HG02610 (cell line): ENCODE results near the gene NCKAP1.
"Not testable (repeated sequence)": the region's sequence is repeated elsewhere in the genome, so short reads cannot be mapped to it uniquely, and the experiment has no call there.

Source experiments
- ATAC-seq: cut with Tn5 transposase; IDR thresholded peaks from one replicate; pipeline ENCODE4 v1.9.1; 2021; ENCODE audit warnings: mild to moderate bottlenecking, moderate library complexity; ENCODE audit not compliant: unreplicated experiment

NCKAP1 gene

DNA sequence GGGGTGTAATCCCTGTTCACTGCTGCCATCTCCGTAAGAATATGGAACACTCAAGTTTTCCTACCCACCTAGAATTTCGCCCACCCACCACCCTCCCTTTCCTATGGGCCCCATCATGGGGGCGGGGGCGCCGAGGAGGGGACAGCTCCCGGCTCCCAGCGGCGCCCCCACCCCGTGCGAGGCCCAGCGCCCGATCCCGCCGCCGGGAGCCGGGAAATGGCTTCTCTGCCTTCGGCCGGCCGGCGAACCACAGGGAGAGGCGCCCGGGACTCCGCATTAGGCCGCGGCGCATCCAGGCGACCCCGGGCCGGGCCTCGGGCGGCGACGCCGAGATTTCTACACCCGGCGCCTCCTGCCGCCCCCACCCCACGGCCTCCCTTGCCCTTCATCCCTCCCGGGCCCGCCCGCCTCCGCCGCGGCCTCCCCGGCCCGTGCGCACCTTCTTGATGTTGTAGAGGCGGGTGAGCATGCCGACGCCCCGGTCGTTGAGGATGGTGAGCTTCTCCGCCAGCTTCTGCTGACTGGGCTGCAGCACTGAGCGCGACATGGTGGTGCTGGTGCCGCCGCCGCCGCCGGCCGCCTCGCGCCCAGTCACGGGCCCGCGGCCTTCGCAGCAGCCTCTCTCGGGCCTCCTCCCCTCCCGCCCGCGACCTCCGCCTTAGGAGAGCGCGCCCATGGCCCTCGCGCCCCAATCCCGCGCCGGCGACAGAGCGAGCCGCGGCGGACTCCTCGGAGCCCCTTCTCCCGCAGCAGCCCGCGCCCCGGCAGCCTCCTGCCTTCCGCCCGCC is 510 bp downstream of the NCKAP1 start:
- ATAC-seq = peak; percentile 43

DNA sequence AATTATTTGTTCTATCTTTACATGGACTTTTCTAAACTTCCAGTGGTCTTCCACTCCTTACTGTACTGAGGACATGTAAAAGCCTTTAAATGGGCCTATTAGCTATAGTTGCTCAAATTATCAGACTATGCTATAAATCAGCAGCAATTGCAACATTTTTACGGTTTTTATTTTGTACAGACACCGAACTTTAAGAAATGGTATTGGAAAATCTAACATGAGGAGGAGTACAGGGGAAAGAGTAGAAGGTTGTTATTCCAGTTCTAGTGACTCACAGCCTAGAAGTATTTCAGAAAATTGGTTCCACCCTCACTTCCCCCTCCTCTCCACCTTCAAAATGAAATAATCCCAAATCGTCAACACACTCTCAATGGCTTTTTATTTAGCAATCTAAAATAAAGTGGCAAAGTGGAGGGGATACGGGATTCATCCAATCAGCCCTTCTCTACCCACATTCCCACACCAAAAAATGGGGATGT is 1.1 kb downstream of the NCKAP1 start:
- no peak for ATAC-seq

DNA sequence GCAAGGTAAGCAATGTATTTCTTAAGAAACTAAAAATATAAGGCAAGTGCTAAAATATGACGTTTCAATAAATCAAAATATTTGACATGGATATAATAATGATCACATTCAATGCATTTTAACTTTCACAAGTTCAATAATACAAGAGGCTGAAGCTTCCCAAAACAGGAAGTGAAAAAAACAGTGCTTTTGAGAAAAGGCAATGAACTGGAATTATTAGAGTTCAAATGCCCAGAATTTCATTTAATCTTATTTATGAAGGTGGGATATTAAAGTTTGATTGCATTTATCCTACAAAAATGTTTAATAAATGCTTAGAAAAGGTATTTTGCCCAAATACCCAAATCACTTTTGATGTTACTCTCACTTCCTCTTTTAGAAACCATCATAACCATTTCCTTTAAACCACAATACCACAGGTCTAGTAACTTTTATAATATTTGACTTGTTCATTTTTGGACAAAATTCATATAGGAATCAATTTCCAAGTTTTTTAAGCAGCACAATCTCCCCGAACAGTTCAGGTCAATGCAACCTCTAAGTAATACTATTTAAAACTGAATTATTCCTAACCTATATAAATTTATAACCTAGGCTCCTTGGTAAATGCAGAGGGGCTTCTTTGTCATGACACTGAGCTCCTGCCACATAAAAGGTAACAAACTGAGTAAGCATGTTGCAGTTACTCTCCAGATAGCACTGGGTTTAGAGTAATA is 2.1 kb downstream of the NCKAP1 start:
- peak; percentile 53 for ATAC-seq

DNA sequence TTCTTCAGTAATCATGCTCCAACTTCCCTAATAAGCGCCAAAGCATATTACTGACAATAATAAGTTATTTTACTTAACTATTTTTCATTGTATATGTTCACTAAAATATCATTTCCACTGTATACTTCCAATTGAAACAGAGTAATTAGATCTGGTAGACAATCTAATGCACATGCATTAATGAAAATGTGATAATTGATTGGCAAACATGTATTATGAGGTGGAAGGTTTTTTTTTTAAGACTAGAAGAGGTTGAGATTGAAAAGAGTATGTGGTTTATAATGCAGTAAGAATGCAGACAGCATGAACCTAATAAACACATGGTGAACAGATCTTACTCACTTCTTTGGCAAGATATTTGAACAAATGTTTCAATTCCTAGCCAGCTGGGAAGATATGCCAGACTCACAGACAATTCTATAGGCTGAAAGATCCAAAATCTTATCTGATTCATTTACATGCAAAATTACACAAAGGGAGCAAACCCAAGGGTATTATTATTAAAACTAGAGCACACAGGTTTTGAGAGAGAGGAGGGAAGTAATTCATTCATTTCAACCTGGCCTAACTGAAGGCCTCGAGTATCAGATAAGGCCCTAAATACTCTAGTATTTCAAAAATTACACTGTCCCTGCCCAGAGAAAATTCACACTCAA is 2.8 kb downstream of the NCKAP1 start:
- ATAC-seq = no peak

DNA sequence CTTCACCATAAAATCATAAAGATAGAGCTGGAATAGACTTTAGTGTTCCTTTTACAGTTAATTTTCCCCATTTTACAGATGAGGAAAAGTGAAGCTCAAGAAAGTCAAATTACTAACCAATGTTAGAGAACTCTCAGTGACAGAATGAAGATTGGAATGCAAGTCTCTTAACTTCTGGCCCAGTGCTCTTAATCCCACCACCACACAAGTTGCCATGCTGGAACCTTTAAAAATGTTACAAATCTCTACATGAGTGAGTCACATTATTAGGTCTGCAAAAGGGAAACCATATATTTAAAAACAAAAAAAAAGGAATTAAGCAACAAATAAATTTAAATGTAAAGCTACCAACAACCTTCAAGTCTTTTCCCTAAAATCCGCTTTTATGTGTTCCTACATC is 3.5 kb downstream of the NCKAP1 start:
- ATAC-seq = no peak

DNA sequence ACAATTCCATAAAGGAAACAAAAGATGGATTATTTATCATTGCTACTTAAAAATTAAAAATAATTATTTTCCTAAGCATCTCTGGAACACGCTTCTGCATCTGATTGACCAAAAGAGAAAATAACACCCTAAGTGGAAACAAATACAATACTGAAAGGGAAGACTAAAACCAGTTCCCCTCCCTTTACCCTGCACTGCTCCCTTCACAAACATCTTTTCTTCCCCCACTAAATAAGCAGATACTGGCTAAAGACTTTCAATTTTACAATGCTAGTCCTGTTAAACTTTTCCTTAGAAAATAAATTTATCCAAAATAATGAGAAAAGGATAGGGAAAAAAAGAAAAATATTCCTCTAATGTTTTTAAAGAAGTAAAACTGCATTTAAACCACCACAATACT is 4.3 kb downstream of the NCKAP1 start:
- ATAC-seq = no peak

DNA sequence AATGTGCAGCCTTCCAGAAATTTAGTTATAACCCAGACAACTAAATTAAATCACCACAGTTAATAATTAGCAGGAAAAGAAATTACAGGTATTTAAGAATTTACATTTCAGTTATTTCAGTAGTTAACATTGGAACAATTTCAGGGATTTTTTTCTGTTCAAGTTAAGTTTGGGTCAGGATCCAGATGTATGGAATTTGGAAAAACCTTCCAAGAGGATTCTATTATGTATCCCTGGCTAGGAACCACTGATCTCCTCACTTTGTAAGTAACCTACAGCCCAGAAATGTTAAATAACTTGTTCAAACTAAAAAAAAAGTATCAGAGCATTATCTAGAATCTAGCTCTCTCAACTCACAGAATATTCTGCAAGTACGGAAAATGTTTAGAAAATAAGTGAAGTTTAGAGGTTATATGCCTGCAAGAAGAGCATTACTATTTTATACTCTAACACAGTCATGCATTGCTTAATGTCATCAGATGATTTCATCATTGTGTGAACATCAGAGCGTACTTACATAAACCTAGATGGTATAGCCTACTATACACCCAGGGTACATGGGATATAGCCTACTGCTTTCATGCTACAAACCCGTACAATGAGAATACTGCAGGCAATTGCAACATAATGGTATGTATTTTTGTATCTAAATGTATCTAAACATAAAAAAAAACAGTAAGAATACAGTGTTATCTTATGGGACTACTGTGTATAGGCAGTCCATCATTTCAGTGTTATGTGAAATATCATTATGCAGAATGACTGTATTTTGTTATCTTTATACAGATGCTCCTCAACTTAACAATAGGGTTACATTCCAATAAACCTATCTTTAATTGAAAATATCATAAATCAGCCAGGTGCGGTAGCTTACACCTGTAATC is 6.1 kb downstream of the NCKAP1 start:
- ATAC-seq = no peak

DNA sequence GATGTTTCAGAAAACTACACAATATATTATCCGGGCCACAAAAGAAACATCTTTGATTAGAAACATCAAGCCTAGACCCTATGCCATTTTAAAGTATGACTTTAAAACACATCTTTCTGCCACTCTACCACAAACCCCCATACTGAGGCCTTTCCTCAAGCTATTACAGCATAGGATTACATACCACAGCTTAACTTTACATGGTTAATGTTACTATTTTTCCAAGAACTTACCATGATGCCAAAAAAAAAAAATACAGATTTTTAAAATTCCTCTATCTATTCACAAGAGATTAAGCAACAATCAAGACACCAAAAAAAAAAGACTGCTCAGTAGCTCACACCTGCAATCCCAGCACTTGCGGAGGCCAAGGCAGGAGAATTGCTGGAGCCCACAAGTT is 9.0 kb downstream of the NCKAP1 start:
- ATAC-seq = no peak

DNA sequence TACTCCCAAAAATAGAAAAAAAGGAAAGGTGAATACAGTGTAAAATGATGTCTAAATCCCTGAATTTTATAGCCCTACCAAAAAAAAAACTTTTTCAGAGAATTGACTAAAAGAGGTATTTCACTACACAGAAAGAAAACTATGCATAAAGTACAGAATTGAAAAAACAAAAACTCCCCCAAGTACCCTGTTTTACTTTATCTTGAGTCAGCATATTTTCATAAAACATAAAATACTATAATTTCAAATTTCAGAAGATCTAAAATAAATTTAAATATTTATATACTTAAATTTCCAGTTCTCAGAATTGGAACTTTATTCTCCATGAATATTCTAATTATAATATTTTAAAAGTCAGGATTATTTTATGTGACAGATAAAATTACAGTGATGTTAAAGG is 10.1 kb downstream of the NCKAP1 start:
- no peak for ATAC-seq

DNA sequence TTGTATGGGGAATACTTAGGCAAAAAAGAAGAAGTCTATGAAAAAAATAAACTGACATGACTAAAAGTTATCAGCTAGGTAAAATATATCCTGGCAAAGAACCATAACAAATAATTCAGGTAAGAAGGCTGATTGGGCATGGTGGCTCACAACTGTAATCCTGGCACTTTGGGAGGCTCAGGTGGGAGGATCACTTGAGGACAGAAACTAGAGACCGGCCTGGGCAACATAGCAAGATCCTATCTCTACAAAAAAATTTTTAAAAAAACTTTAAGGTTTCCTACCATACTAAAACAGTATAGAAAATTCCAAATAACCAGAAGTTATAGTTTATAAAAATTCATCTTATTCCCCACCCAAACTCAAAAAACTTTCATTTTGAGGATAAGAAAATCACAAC is 10.8 kb downstream of the NCKAP1 start:
- ATAC-seq = no peak

DNA sequence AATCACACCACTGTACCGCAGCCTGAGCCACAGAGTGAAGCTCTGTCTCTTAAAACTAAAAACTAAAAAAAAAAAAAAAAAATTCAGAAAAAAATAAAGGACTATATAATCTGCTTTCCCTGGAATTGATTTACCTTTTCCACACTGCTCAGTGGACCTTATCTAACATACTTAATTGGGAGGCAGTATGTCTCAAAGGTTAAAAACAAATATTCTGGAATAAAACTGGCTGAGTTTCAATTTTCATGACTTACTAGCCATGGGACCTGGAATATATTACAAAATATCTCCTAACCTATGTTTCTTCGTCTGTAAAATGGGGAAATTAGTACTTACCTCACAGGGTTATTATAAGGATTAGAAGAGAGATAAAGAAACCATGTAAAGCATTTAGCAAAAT is 11.8 kb downstream of the NCKAP1 start:
- no peak for ATAC-seq

DNA sequence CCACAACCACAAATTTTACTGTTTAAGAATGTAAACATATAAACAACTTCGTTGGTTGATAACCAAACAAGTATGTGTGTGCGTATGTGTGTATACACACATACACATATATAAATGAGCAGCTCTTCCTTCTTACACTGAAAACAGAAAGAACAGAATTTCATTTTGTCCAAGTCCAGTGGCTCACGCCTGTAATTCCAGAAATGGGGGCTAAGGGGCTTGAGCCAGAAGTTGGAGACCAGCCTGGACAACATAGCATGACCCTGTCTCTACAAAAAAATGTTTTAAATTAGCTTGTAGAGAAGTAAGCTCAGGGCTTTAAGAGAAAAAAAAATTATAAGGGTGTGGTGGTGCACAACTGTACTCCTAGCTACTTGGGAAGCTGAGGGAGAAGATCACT is 12.3 kb downstream of the NCKAP1 start:
- ATAC-seq = no peak

DNA sequence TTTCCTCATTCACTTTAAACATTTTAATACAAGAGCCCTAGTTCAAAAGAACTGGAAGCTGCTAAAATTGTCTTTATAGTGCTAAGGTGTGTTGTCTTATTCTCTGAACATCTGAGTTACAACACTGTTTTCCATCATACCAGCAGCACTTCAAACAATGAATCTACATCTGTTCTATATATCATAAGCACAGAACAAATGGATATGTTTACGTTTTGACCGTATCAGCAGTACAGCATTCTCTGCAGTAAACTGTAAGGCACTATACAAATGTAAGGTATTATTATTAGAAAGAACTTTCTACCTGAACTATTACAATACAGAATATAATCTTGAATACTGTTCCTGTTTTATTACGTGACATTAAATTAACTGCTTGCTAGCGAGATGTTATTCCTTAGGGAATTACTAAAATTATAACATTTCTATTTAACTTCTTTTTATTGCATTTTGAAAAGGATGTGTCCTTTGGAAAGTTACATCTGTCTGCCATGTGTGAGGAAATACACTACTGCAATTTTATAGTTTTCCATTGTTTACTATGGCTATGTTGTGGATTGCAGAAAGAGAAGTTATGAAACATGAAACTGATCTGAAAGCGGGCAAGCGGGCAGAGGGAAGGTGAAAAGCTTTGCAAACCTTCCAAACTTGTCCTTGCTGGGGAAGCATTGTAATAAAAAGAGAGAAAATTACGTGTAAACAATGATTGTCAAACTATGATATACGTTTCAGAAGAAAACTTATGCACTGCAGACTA is 13.7 kb downstream of the NCKAP1 start:
- ATAC-seq = no peak

DNA sequence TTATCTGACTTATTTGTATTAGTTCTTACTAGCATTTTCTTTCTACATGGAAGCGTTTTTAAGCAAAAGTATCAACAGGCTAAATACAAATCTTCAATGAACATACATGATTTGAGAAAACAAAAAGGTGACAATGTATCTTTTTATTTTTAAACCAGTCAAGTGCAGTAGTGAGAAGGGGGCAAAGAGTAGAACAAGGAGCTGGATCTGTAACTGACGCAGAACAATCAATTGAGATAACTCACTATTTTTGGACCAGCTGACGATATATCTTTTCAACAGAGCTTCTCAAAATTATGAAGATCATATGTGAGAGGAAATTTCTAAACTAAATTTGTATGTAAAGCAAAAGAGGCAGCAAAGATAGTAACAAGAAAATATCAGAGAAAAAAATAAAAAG is 15.5 kb downstream of the NCKAP1 start:
- no peak for ATAC-seq

DNA sequence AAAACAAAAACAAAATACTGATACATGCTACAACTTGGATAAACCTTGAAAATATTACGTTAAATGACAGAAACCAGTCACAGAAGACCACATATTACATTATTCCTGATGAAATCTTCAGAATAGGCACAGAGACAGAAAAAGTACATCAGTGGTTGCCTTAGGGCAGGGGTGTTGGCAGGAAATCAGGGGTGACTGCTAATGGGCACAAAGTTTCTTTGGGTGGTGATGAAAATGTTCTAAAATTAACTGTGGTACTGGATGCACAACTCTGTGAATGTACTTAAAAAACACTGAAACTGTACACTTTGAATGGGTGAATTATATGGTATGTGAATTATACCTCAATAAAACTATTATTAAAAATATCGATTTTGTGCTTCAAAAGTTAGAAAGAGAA is 16.6 kb downstream of the NCKAP1 start:
- no peak for ATAC-seq

DNA sequence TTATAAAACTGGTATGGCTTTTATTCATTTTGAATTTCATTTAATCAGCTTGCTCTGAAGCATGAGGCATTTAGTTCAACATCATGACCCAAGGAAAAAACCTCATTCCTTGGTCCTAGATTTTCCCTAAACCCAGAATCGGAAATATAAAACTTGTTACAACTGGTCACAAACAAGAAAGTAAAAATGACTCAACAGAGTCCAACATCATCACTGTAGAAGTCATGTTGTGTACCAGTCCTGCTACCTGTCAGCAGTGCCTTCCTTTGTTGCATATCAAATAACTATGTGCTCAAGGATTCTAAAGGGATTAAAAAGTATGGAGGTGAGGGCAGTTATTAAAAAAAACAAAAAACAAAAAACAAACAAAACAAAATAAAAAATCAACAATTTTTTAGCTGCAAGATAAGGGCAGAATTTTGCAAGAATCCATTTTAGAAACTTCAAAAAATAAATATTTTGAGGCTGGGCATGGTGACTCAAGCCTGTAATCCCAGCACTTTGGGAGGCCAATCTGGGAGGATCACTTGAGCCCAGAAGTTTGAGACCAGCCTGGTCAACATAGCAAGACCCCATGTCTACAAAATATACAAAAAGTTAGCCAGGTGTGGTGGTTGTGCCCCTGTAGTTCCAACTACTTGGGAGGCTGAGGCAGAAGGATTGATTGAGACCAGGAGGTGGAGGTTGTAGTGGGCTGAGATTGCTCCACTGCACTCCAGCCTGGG is 18.4 kb downstream of the NCKAP1 start:
- no peak for ATAC-seq

DNA sequence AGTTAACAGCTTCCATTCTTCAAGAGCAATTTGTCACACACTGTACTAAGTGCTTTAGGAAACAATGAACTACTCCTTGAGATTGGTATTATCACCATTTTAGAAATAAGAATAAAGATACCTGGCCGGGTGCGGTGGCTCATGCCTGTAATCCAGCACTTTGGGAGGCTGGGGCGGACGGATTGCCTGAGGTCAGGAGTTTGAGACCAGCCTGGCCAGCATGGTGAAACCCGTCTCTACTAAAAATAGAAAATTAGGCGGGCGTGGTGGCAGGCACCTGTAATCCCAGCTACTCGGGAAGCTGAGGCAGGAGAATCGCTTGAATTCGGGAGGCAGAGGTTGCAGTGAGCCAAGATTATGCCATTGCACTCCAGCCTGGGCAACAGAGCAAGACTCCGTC is 20.4 kb downstream of the NCKAP1 start:
- ATAC-seq = not testable (repeated sequence)

DNA sequence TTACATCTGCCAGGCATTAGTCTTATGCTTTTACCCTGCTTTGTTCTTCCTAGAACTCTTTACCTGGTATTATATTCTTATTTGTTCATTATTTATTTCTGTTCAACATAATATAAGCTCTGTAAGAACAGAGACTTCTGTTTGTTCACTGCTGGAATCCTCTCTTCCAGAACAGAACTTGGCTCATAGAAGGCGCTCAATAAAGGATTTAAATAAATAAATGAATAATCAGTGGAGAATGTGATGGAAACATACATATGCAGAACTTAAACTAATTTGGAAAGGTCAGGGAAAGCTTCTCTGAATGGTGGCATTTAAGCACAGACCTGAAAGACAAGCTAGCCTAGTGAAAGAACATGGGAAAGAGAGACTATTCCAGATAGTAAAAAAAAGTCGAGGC is 24.3 kb downstream of the NCKAP1 start:
- ATAC-seq = no peak

DNA sequence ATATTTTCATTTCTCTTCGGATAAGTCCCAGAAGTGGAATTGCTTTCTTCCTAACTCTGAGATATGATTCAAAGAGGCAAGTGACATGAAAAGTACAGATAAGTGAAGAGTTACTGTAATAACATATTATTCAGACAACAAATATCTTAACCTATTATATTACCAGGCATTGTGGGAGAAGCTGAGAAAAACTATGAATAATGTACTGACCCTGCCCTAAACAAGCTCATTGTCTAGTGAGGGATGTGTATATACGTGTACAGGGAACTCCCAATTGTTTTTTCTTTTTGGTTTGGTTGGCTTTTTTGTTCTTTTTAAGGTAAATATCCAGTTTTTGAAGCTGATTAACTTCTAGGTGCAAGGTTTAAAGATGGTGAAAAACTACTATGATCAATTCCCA is 26.5 kb downstream of the NCKAP1 start:
- ATAC-seq = no peak

DNA sequence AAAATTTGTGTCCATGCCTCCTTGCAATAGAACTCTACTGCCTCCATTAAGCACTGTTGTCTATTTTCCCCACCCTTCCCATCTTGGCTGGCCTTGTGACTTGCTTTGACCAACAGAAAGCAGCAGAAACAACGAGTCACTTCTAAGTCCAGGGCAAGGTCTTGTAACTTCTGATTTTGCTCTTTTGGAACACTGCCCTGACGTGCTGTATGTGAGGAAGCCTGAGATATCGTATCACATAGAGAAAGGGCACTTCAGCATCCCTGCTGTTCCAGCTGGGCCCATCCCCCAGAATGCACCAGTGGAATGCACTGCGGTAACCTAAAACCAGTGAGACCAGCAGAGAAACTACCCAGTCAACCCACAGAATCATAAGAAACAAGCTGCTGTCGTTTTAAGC is 28.1 kb downstream of the NCKAP1 start:
- ATAC-seq = no peak
